Forelimb muscle (tissue), 1 donor: ENCODE results near the gene GALNT9. TPM values are rescaled to one million over a fixed set of nuclear protein-coding genes. Genes with fewer than 3 reads are reported as not detected.

ENCODE experiments used
- DNase-seq: peaks from one replicate; pipeline ENCODE4 v3.0.0-alpha.2; 2013; ENCODE audit warnings: low read depth
- polyA plus RNA-seq: library from polyadenylated mRNA; unstranded; fragments of 120-200 nt; gene quantifications from one replicate; pipeline ENCODE4 v1.2.1, GENCODE V29; 2013; ENCODE audit not compliant: insufficient read length

GALNT9 gene
- polyA plus RNA-seq, 1 donor, result 1.7 TPM

DNA sequence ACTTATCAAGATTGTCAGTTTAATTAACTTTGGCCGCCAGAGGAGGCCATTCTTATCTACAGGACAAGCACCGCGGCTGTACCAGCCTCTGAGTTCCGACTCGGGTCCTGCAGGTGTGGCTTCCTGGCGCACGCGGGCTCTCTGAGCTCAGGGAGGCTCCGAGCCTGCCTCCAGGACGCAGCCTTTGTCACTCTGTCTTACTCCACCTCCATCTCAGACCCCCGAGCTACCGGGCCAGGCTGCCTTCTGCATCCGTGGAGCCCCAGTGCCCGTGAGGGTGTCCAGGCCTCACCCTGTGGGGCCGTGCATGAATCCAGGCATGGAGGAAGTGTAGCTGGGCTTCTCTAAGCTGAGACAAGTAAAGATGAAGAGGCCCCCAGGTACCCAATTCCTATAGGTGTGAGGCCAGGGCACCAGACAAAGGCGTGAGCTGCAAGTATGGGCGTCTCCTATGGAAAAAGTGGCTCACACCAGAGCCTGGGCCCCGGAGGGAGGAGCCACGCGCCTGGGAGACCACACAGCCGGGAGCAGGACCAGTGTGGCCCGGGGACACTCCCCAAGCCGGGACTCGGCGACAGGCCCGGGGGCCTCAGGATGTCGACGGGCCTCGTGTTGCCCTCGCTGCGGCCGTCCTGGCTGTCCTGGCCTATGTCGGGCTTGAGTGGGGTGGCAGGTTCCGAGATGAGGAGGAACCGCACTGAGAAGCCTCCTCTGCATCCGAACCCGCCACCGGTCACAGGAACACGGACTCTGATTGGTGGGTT lies 142.3 kb downstream of the GALNT9 start:
- no peak for DNase-seq

DNA sequence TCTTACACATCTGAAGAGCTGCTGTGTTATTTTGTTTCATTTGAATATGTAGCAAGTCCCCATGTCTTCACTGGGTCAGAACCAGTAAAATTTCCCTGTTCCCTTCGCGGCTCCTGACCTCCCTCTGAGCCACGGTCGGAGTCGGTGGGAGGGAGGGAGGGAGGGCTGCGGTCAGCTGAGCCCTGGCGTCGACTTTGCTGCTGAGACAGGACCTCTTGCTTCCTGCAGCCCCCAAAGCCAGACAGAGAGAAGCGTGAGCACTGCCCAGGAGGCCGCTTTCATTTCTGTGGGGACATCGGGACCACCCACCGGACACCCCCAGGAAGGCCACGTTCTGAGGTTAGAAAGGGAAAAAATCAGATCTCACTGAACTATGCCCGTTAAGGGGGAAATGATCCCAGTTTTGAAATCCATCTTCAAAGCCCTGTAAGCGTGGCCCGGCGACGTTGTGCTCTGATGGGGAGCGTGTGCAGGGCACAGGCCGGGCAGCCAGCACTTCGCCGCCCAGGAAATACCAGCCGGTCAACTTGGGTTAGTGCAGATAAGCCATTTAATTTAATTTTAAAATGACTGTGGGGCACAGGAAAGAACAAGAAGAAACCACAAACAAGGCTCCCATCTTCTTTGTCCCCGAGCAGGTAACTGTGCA lies 143.1 kb downstream of the GALNT9 start:
- DNase-seq, result no peak

DNA sequence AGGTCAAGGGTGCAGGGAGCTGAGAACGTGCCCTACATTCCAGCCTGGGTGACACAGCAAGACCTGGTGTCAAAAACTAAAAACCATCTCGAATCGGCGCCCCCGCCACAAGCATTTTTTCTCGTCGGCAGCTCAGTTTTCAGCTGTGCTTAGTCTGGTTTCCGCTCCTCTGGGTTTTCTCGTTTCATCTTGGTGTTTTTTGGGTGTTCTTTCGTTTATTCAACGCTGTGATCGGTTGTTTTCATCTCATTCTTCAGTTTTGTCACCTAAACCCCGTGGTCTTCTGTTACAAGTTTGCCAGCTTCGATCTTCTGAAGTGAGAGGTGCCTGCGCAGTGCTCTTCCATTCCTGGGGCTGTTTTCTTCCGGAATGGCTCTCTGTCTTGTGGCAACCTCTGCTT lies 143.7 kb downstream of the GALNT9 start:
- DNase-seq, result no peak

DNA sequence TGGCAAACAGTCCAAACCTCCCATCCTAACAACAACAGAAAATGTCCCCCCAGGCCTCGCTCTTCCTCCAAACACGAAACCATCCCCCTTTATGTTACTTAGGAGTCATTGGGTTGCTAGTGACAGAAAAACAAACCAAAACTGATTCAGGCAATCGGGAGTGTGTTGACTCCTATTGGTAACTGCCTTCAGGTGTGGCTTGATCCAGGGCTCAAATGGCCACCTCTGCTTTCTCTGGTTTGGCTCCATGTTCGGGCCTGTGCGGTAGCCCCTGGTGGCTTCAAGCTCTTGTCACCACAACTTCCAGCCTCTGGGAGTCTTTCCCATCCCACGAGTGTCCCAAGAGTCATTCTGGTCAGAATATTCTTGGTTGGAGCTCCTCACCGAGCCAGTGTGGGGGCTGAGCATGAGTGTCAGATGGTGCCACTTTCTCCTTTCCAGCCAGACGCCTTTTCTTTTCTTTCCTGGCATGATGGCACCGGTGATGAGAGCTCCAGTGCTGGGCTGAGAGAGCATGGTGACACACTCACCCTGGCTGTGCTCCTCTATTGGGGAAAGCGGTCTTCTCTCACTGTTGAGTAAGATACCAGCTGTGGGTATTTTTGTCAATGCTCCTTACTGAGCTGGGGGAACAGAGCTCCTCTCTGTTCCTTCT lies 146.6 kb downstream of the GALNT9 start:
- no peak for DNase-seq

DNA sequence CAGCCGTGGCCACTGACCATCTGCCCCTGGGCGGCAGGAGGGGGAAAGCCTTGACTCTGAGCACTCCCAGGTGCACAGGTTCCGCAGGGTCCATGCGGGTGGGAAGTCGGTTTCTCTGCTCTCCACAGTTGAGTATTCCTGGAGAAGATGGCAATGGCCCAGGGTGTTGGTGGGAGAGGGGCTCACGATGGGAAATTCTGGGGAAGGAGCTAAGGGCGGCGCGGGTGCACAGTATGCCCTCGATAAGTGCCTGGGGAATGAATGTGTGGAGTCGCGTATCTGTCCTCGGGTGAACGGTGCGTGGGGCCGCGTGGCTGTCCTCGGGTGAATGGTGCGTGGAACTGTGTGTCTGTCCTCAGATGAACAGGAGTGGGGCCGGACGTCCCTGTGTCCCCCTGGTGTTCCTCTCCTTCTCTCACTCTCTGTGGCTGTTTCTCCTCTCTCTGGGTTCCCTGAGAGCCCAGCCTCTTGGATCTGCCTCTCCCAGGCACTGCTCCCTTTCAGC lies 147.1 kb downstream of the GALNT9 start:
- DNase-seq, result no peak

DNA sequence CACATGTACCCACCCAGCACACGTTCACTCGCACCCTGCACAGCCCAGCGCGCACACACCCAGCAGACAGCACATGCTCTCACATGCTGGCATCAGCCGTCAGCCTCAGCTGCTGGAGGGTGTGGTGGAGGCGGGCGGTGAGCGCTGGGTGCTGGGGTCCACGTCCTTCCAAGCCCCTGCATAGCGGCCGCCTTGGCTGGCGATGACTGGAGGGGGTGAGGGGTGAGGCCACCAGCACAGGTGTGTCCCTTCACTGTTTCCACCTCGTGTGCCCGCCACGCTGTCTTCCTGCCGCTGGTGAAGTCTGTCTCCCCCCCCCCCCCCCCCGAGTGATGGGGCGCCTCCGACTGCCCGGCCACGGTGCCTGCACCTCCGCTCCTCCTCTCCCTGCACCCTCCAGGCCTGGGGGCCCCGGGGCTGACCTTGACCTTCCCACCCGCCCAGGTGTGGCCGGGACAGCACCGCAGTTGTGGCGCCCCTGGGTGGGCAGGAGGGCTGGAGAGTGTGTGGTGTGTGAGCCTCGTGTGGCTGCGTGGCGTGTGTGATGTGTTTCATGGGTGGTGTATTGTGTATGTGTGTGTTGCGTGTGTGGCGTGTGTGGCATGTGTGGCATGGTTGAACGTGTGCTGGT lies 147.7 kb downstream of the GALNT9 start:
- no peak for DNase-seq

DNA sequence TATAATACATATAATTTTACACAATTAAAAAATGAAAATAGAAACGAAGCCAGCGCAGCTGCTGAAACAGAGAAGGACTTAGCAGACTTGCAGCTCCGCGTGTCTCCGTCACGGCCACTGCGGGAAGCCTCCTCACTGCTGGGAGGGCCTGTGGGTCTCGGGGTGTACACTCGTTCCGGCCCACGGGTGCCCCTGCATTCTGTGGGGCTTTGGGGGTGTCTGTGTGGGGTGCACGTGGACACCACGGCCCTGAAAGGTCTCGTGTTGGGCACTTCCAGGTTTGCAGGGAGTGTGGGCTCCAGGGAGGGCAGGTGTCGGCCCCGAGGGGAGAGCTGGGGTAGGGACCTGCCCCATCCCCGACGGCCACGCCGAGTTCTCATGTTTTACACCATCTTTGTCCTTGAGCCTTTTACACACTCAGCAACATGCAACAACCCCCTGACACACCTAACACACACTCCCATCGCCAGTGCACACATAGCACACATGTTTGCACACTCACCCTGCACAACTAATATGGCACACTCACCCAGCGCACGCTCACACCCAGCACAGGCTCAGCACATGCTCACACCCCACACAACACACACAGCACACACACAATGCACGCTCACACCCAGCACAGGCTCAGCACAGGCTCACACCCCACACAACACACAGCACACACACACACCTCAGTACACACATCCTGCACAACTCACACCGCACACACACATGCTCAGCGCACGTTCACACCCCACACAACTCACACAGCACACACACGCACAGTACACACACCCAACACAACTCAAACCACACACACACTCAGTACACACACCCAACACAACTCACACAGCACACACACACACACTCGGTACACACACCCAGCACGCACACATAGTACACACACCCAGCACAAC lies 148.5 kb downstream of the GALNT9 start:
- no peak for DNase-seq

DNA sequence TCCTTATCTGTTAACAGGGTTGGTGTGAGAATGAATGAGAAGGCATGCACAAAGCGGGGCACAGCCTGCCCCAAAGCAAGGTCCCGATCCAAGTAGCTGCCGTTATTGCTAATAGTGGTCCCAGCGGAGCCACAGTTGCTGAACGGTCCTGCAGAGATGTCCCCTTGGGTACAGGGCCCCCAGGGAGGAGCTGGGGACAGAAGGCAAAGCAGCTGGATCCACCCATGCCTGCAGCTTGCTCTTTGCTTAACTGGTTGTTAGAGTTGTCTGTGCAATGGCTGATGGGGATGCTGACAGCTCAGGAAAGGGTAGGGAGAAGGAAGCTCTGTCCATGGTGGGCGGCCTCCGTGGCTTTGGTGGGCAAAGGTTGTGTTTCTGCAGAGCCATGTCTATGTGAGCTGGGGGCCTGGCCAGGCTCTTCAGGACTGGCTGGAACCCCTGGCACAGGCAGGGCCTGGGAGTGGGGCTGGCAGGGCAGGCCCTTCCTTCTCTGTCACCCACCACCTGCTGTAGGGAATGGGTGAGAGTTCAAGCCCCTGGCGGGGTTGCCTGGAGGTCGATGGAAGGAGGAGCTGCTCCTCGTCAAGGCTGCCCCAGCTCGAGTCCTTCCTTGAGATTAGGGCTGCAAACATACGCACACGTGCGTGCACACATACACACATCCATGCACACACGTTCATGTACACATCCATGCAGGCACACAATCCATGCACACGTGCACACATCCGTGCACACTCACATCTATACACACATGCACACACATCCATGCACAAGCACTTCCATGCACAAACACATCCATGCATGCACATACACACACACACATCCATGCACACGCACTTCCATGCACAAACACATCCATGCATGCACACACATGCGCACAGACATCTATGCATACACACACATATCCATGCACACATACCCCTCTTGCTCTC lies 149.7 kb downstream of the GALNT9 start:
- no peak for DNase-seq

DNA sequence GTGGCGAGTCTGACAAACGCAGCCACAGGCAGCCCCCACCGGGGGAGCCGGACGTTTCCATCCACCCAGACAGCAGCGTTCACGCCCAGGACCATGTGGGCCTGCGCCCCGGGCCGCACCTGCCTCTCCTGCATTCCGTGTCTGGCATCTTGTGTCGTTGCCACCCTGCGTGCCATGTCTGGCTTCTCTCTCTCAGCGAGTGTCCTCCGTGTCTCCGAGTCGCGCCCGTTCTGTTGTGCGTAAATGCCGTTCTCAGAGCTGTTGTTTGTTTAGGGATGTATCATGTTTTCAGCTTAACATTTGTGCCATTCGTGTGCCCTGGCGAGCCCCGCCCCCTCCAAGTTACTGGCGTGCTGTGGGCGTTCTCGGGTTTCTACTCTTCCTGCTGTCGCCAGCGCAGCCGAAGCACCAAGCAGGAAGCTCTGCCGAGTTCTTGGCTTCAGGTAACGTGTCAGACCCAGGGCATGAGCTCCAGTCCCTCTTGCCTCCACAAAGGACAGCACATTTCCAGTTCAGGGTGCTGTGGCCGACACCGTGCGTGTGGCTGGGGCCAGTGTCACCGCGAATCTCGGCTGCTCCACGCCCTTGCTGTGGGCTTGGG lies 150.5 kb downstream of the GALNT9 start:
- DNase-seq, result no peak

DNA sequence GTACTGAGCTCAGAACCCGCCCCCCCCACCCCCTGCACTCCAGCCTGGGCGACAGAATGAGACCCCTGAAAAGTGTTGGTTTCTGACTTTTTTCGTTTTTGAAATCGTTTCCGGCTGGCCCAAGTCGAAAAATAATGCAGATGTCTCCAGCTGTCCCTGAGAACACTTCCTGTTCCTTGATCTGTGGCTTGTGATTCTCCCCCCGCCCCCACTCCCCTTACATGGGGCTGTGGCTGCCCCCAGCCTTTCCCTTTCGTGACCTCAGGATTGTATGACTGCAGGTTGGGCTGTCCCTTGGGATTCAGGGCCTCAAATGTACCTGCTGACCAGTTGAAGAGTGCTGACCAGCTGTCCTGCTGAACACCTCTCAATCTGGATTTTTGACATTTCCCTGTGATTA lies 151.1 kb downstream of the GALNT9 start:
- DNase-seq, result no peak

DNA sequence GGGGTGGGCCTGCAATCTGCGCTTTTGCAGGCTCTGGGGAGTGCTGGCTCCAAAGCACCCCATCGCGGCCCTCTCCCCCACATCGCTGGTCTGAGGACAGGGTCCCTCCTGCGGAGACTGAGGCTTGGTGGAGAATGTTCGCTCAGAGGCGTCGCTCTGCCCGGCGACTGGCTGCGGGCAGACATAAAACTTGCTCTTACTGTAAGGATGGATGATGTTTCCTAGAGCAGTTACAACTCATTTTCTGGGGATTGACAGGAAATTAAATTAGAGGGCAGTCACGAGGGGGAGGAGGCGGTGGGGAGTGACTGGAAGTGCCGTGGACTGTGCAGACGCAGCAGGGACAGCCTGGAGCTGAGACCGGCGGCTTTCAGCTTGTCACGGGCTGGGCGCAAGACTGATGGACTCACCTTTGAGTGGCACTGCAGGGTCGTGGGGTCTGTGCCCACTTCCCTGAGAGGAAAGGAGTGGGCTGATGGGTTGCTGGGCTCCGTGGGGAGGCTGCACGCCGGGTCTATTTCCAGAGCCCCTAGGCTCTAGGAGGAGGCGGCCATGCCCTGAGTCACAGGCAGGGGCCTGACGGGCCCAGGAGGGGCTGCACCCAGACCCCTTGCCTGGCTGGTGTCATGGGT lies 152.4 kb downstream of the GALNT9 start:
- no peak for DNase-seq

DNA sequence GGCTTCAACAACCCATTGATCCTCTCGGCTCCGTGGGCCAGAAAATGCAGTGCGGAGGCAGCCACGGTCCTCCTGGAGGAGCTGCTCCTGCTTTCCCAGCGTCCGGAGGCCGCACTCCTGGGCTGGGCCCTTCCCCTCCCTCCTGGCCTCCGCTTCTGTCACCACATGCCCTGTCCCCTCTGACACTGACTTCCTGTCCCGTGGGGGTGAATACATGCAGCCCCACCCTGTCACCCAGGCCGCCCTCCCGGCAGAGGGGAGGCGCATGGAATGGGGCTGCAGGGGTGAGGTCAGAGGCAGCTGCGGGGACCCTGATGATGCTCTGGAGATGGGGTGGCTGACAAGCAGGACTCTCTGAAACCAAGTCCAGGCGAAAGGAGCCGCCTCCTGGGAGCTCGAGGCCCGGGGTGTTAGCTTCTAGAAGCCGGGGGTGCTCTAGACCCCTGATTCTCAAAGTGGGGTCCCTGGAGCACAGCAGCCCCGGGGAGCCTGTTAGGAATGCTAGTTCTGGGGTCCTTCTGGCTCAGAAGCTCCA lies 152.9 kb downstream of the GALNT9 start:
- DNase-seq, result no peak

DNA sequence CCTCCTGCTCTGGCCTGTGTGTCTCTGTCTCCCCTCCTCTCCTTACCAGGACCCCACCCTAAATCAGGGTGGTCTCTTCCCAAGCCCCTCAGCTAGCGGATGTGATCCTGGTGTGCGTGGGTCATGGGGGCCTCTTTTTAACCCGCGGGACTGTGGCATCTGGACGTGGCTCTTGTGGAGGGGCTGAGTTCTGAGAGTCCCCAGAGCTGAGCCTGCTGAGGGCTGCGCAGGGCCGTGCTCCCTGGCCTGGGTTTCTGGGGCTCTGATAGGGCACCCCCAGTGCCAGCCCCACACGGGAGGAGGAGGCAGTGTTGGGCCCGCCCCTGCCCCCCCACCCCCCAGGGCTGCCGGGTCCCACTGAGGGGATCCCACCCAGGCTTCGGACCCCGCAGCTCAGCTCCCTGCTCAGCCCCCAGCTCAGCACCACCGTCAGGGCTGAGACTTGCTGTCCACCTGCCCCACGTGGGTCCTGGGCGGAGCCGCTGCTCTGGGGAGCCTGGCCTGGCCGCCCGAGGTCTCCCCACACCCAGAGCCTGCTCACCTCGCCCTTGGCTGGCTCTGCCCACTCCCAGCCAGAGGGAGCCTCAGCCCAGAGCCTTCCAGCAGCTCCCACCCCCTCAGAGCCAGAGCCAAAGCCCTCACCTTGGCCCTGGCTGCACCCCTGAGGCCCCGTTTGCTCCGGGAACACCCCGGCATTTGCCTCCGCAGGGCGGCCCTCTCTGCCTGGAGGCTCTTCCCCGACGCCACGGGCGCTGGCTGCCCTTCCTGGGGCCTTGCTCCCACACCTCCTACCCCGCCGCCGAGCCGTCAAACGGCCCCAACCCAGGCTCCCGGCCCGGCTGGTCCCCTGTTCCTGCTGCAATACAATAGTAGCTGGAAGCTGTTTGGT lies 153.6 kb downstream of the GALNT9 start:
- no peak for DNase-seq

DNA sequence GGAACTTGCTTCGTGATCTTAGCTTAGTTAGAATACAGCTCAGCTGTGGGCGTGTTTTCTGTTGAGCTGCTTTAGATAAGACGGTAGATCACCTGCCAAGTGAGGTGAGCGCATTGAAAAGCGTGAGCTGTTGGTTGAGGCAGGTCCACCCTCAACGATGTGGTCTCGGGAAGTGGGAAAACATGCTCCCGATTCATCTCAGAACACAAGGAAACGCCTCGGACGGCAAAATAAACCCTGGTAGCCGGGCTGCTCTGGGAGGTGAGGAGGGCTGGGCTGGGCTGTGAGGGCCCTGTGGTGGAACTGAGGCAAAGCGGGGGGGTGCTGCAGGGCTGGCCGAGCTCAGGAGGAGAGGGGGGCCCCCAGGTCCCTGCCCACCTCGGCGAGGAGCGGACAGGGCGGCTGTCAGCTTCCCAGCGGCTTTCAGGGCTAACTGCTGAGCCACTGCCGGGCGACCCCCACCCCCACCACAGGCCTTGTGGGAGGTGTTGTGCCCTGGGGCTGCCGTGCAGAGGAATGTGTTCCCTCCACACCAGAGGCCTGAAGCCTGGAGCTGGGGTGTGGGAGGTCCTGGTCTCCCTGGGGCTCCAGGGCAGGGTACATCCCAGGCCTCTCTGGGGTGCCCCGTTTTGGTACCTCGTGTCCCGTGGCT lies 154.4 kb downstream of the GALNT9 start:
- DNase-seq, result no peak

DNA sequence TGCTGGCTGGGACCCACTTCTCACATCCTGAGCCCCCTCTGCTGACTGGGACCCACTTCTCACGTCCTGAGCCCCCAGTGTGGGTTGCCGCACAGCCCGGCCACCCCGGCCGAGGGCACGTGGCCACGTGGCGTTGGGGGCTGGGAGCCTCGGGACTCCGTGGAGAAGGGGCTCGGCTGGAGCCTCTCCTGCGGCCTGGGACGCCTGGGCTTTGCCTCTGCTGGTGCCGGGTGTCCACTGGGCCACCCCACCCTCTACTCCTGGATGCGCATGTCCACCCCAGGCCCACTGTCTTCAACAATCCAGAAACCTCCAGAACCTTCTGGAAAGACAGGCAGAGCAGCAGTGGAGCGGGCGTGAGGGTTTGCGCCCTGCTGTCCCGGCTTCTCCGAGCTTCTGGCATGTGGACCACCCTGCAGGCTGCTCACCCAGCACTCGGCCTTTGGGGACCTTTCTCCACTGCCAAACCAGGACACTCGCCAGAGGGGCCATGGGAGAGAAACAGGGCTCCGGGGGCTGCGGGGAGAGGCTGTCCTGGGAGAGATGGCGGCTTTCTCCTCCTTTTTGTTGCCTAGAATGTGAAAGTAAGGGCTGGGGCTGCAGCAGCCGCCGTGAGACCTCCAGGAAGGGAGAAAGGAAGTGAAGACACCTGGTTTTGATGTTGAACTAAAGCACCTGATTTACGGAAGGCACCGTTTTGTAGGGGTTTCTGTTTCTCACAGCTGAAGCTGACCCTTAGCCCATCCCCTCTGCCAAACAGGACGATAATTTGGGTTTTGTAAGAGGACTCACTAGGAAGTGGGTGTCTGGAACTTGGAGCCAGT lies 155.2 kb downstream of the GALNT9 start:
- no peak for DNase-seq
